GM12874 (cell line): ENCODE results near the gene ABCA5.

Experiments used
- CTCF ChIP-seq: IDR thresholded peaks from 2 replicates; pipeline ENCODE4 v1.5.1; 2011; ENCODE audit warnings: low read depth, mild to moderate bottlenecking, control low read depth, low read length, moderate library complexity; ENCODE audit not compliant: insufficient read depth

ABCA5 gene

GRCh38 chr17:69220098-69220497 lies 106.8 kb downstream of the ABCA5 start:
- TF ChIP-seq CTCF: no peak

GRCh38 chr17:69218986-69219385 lies 107.9 kb downstream of the ABCA5 start:
- no peak for TF ChIP-seq CTCF

DNA sequence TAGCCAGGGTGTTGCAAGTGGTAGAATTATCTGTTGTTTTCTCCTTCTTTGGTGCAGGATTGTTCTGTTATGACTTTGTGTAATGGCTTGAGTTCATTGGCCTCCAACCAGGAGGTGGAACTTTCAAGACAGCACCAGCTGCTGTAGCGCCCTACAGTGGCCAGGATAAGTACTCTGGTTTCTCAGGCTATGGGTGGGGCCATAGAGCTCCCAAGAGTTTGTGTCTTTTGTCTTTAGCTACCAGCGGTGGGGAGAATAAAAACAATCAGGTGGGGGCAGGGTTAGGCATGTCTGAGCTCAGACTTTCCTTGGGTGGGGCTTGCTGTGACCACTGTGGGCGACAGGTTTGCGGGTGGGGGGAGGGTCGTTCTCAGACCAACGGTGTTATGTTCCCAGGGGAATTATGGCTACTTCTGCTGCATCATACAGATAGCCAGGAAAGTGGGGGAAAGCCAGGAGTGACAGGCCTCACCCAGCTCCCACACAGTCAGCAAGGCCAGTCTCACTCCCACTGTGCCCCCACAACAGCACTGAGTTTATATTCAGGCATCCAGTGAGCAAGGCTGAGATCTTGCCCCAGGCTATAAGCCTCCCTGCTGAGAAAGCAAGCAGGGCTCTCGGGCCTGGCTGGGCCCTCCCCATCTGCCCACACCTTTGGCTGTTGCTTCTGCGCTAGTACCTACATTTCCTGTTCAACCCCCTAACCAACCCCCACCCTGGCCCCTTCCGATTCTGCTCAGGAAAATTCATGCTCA lies 113.7 kb downstream of the ABCA5 start:
- no peak for TF ChIP-seq CTCF

GRCh38 chr17:69208640-69209039 lies 118.3 kb downstream of the ABCA5 start:
- TF ChIP-seq CTCF: no peak

DNA sequence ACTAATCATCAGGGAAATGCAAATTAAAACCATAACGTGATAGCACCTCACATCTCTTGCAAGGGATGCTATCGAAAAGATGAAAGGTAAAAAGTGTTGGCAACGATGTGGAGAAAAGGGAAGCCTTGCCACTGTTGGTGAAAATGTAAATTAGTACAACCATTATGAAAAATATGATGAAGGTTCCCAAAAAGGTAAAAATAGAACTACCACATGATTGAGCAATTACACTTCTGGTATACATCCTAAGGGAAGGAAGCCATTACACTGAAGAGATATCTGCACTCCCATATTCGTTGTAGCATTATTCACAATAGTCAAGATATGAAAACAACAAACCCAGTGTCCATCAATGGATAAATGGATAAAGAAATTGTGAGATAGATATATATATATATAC lies 119.8 kb downstream of the ABCA5 start:
- no peak for TF ChIP-seq CTCF

GRCh38 chr17:69198238-69198637 lies 128.7 kb downstream of the ABCA5 start:
- TF ChIP-seq CTCF: no peak
